GM06990 (cell line): ENCODE results near the gene FAM50A.
"Not testable (repeated sequence)": the region's sequence is repeated elsewhere in the genome, so short reads cannot be mapped to it uniquely, and the experiment has no call there.

Source experiments
- DNase-seq: peaks from one replicate; pipeline ENCODE4 v3.0.0-alpha.2; 2011; ENCODE audit not compliant: insufficient read length; ENCODE audit errors: extremely low read depth
- H3K27me3 ChIP-seq: replicated peaks from 2 replicates; pipeline ENCODE4 v1.6.0; 2011; ENCODE audit warnings: low read length; ENCODE audit not compliant: control insufficient read depth, insufficient read depth
- H3K36me3 ChIP-seq: 2 replicates; pipeline ENCODE4 v1.5.1; 2011; ENCODE audit warnings: low read length; ENCODE audit not compliant: control insufficient read depth, insufficient read depth
- H3K4me3 ChIP-seq: replicated peaks from 2 replicates; pipeline ENCODE4 v1.5.1; 2011; ENCODE audit warnings: low read depth, mild to moderate bottlenecking, control low read depth, low read length
- TF ChIP-seq, protein P1 (sequence below): IDR thresholded peaks from 2 replicates; pipeline ENCODE4 v1.5.1; 2011; ENCODE audit warnings: low read length, control low read depth, mild to moderate bottlenecking, inconsistent platforms; ENCODE audit not compliant: insufficient read depth, poor library complexity, severe bottlenecking

The FAM50A gene, protein sequence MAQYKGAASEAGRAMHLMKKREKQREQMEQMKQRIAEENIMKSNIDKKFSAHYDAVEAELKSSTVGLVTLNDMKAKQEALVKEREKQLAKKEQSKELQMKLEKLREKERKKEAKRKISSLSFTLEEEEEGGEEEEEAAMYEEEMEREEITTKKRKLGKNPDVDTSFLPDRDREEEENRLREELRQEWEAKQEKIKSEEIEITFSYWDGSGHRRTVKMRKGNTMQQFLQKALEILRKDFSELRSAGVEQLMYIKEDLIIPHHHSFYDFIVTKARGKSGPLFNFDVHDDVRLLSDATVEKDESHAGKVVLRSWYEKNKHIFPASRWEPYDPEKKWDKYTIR

DNA sequence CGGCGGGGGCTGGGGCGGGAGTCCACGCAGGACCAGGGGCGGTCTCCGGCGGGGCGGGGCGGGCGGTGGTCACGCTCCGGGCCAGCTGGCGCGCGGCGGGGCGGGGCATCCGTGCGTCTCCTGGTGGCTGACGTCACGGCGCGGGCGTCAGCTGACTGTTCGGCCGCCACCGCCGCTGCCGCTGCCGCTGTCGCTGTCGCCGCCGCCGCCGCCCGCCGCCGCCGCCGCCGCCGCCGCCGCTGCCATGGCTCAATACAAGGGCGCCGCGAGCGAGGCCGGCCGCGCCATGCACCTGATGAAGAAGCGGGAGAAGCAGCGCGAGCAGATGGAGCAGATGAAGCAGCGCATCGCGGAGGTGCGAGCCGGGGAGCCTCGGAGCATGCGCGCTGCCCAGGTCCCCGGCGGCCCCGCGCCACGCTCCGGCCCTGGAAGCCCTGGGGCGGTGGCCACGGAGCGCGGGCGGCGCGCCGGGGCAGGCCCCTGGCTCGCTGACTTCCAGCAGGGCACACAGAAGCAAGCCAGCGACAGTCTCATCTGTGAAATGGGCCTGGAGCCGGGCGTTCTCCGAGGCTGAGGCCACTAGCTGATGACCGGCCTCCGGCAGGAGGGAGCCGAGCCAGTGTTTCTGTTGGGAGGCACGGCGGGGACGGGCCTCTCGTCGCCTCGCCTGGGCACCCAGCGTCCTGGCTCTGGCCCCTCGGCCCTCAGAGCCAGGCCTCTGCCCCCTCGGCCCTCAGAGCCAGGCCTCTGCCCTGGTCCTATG is at the start of gene FAM50A:
TSS of gene FAM50A (plus strand) at position 150 of the 763 bp plus-strand sequence. CDS start at position 245, 95 bp downstream.
- TF ChIP-seq, protein P1, sequence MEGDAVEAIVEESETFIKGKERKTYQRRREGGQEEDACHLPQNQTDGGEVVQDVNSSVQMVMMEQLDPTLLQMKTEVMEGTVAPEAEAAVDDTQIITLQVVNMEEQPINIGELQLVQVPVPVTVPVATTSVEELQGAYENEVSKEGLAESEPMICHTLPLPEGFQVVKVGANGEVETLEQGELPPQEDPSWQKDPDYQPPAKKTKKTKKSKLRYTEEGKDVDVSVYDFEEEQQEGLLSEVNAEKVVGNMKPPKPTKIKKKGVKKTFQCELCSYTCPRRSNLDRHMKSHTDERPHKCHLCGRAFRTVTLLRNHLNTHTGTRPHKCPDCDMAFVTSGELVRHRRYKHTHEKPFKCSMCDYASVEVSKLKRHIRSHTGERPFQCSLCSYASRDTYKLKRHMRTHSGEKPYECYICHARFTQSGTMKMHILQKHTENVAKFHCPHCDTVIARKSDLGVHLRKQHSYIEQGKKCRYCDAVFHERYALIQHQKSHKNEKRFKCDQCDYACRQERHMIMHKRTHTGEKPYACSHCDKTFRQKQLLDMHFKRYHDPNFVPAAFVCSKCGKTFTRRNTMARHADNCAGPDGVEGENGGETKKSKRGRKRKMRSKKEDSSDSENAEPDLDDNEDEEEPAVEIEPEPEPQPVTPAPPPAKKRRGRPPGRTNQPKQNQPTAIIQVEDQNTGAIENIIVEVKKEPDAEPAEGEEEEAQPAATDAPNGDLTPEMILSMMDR, result no peak
- DNase-seq, result peak; percentile 71
- Histone ChIP-seq H3K4me3 (peak within 1 kb of the TSS; percentile 75), H3K27me3 (no peaks in the 10 kb centered on the region), H3K36me3 (peaks cover 8% of the 10 kb centered on the region)

DNA sequence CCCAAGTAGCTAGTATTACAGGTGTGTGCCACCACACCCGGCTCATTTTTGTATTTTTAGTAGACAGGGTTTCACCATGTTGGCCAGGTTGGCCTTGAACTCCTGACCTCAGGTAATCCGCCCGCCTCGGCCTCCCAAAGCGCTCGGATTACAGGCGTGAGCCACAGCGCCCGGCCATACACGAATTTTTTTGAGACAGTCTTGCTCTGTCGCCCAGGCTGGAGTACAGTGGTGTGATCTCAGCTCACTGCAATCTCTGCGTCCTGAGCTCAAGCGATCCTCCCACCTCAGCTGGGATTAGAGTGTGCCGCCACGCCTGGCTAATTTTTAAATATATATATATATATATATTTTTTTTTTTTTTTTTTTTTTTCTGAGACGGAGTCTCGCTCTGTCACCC is 47.6 kb upstream of the FAM50A start:
- H3K36me3 ChIP-seq, DNase-seq, H3K27me3 ChIP-seq: not testable (repeated sequence)
- H3K4me3 ChIP-seq, result peak overlapping the region; percentile 89

DNA sequence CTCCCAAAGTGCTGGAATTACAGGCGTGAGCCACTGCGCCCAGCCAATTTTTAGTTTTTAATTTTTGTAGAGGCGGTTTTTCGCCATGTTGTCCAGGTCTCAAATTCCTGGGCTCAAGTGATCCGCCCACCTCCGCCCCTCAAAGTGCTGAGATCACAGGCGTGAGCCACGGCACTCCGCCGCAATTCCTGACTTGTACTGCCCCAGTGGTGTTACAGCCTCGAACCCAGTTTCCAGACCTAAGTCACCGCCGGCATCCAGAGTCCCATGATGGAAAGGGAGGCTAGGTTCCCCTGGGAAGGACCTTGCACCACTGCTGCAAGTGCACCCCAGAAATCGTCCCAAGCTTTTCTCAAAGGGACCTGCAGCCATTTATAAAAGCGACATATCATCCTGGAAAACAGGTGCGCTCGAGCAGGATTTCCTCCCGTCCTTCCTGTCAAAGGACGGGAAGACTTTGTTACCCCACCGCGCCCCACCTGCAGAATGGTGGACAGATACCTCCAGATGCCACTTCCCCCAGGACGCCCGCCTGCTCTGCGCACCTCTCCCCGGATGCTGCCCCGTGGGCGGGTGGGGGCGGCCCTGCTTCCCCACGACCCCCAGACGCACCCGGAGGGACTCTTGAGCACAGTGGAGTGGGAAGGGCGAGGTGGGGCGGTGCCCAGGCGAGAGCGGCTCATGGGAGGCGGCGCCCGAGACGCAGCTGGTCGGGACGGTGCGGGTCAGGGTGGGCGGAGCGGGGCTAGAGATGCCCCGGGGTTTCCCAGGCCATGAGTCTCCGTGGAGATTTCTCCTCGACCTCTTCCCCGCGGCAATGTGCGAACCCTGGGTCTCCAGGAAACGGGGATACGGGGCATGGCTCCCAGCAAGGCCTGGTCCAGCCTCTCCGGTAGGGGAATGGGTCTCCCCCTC is 46.7 kb upstream of the FAM50A start:
- H3K27me3 ChIP-seq, result no peaks in the 10 kb centered on the region
- DNase-seq, result peak; percentile 82
- TF ChIP-seq, protein P1, result no peak
- H3K36me3 ChIP-seq, result peaks cover 11% of the 10 kb centered on the region
- peak overlapping the region; percentile 89 for H3K4me3 ChIP-seq

DNA sequence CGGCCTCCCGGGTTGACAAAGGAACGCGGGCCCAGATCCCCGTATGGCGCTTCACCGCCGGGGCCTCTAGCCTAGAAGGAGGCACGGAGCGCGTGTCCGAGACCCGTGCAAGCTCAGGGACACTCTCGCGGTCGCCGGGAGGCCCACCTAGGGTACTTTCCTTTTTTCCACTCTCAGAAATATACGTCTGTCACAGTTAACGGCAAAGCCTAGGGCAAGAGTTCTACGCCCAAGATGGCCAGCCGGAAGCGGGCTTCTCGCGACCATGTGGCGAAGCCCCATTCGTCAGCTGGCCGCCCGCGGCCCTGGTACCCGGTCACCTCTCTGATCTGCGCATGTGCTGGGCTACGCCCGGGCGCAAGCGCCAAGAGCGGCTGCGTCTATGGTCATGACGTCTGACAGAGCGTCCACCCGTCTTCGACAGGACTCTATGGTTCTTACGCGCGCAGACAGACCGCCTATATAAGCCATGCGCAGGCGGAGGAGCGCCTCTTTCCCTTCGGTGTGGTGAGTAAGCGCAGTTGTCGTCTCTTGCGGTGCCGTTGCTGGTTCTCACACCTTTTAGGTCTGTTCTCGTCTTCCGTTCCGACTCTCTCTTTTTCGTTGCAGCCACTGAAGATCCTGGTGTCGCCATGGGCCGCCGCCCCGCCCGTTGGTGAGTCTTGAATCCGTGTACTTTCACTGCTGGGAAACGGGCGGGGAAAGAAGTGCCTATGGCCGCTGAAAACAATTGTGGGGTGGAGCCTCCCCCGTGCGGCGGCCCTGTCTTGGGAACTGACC is 45.9 kb upstream of the FAM50A start, which contains the start of gene RPL10:
TSS of gene RPL10 (plus strand) at position 490 of the 780 bp plus-strand sequence. CDS start at position 633, 143 bp downstream.
- peak; percentile 96 for DNase-seq
- TF ChIP-seq, protein P1, result no peak
- Histone ChIP-seq H3K27me3 (no peaks in the 10 kb centered on the region), H3K36me3 (peaks cover 11% of the 10 kb centered on the region), H3K4me3 (peak within 1 kb of the TSS; percentile 89)

DNA sequence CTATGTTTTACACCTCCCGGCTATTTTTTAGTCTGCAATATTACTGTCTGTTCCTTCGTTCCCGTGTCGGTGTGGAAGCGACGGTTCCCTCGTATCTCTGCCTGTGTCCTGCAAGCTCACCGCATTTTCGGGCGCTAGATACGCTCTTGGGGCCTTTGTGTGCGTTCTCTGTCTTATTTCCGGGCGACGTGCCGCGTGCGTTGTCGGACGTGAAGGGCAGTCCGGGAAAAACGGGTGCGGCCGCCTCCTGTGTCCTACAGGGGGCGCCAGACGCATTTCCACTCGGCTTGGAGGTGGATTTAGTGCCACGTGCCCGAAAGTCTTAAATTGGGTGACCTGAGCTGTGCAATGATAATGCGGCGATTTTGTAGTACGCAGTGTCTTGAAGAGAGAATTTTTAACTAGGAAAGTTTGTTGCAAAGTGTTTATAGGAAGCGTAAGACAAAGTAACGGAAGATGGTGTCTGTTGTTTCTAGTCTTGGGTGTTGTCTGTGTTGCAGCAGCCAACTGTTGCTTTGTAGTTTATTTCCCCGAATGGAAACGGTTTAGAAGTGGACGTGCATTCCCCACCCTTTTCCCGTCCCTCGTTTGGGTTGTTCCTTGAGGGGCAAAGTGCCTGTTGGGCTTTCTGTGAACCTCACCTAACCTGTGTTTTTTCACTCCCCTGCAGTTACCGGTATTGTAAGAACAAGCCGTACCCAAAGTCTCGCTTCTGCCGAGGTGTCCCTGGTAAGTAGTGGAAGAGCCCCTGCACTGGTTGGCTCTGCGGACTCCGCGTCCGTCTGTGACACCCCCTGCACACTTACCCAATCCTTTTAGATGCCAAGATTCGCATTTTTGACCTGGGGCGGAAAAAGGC is 45.0 kb upstream of the FAM50A start:
- Histone ChIP-seq H3K4me3 (peak overlapping the region; percentile 89), H3K36me3 (peaks cover 11% of the 10 kb centered on the region), H3K27me3 (no peaks in the 10 kb centered on the region)
- TF ChIP-seq, protein P1, result peak; percentile 73
- DNase-seq, result peak; percentile 76
